GM10248 (cell line): ENCODE results near the gene LRFN2.

ENCODE experiments used
- CTCF ChIA-PET: fragments of 300-600 bp; sonication (Branson Sonifier 250); formaldehyde crosslinking; extraction: SDS; loops from one replicate; lab custom pipeline; 2021; ENCODE audit warnings: antibody characterized with exemption; lab: Yijun Ruan, JAX
- POLR2A ChIA-PET: fragments of 350-650 bp; sonication (Branson Sonifier 250); formaldehyde crosslinking; extraction: SDS; loops from one replicate; lab custom pipeline; 2020; ENCODE audit warnings: antibody characterized with exemption; lab: Yijun Ruan, JAX
- DNase-seq: peaks from one replicate; pipeline ENCODE4 v3.0.0; 2012; ENCODE audit errors: extremely low spot score
- TF ChIP-seq, protein P1 (sequence below): IDR thresholded peaks from 2 replicates; pipeline ENCODE4 v1.5.1; 2012; ENCODE audit warnings: mild to moderate bottlenecking, low read depth; ENCODE audit errors: extremely low read depth, missing control alignments, control extremely low read depth

LRFN2 gene

DNA sequence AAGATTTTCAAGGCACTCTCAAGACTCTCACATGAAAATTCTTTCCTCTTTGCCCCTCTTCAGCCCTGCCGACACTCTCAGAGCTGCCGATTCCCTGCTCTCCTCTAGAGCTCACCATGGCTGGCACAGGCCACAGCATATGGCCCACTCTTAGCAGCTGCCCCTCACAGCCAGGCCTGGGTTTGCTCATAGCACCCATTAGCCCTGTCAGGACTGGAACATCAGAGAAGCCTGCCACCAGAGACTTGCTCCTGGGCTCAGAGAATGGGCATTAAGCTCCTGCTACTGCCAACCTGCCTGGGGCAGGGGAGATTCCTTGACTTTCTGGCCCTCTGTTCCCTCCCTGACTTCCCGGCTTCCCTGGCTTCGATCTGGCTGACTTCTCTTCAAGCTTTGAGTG, 96.7 kb downstream of the LRFN2 start:
- DNase-seq, result no peak
- ChIA-PET POLR2A (no interaction called here), CTCF (interaction anchor here (0.7 to 1.0 kb wide), 2 partner anchors 14 to 60 kb away, joined by 3 read pairs; no protein-coding TSS in a partner anchor)
- TF ChIP-seq, protein P1, sequence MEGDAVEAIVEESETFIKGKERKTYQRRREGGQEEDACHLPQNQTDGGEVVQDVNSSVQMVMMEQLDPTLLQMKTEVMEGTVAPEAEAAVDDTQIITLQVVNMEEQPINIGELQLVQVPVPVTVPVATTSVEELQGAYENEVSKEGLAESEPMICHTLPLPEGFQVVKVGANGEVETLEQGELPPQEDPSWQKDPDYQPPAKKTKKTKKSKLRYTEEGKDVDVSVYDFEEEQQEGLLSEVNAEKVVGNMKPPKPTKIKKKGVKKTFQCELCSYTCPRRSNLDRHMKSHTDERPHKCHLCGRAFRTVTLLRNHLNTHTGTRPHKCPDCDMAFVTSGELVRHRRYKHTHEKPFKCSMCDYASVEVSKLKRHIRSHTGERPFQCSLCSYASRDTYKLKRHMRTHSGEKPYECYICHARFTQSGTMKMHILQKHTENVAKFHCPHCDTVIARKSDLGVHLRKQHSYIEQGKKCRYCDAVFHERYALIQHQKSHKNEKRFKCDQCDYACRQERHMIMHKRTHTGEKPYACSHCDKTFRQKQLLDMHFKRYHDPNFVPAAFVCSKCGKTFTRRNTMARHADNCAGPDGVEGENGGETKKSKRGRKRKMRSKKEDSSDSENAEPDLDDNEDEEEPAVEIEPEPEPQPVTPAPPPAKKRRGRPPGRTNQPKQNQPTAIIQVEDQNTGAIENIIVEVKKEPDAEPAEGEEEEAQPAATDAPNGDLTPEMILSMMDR, result no peak

DNA sequence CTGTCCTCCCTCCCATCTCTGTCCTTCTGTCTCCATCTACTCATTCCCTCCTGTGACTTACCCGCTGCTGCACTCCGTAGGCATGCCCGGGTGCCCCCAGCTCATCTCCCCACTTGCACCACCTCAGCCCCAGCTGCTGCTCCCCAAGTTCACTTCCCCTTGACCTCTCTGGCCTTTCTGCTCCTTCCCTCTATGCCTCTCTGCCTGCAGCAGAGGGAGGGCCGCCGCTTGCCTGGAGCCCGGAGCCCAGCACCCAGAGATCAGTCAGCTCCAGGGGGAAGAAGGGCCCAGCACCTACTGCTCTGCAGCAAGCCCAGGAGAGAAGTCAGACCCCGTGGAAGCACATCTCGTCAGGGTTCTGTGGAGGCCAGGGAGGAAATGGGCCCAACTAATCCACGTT, 97.4 kb downstream of the LRFN2 start:
- POLR2A ChIA-PET, result no interaction called here
- DNase-seq, result no peak
- TF ChIP-seq, protein P1, result no peak
- CTCF ChIA-PET, result interaction anchor here (0.7 to 1.0 kb wide), 2 partner anchors 15 to 60 kb away, joined by 3 read pairs; no protein-coding TSS in a partner anchor

DNA sequence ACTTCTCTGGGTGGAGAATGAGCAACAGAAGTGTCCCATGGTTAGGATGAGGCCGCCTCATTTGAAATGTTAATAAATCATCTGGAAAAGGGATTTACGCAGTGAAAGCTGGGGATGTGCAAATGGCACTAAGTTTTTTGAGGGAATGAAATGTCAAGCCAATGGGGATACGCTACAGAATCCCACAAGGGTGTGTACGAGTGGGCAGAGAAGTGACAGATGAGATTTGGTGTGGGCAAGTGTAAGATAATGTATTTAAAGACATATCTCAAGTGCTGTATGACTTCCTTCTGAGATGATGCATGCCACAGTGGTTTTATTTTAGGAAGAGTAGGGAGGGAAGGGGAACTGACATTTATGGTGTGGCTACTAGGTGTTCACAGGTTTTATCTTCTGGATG, 100.6 kb downstream of the LRFN2 start:
- no peak for DNase-seq
- TF ChIP-seq, protein P1, result no peak
- ChIA-PET CTCF (no interaction called here), POLR2A (no interaction called here)

DNA sequence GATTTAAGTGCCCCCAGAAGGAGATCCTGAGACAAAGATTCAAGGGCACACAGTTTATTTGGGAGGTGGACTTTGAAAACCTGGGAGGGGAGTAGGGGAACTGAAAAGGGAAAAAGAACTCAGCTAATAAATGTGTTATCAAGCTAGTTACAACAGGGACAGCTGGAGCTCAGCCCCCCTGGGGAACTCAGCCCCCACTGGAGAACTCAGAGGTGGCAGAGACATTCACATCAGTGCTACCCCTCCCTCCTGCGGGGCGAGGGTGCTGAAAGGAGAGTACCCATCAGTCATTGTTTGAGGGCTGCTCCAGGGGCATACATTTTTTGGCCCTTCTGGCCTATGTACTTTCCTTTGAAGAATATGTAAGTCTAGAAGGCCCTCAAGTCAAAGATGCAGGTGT, 101.4 kb downstream of the LRFN2 start:
- no peak for DNase-seq
- CTCF ChIA-PET, result interaction anchor here (1.4 kb wide), 1 partner anchor 63 kb away, joined by 4 read pairs; no protein-coding TSS in a partner anchor
- POLR2A ChIA-PET, result no interaction called here
- TF ChIP-seq, protein P1, result no peak

DNA sequence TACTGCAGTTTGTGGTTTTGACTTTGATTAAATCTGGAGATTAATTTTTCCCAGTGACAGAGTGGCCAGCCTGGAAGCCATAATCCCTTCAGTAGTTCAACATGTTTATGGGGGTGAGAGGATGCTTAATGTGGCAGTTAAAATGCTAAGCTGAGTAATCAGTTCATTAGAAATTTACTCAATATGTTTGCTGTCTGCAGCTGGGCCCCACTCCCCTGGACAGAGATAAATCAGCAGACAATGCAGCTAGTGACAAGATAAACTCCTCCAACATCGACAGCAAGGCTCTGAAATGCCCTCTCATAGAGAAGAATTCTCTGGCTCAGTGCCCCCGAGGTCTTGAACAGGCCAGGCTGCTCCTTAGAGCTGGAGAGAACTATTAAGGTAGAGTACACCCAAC, 101.9 kb downstream of the LRFN2 start:
- CTCF ChIA-PET, result interaction anchor here (1.4 kb wide), 1 partner anchor 64 kb away, joined by 4 read pairs; no protein-coding TSS in a partner anchor
- POLR2A ChIA-PET, result no interaction called here
- DNase-seq, result no peak
- TF ChIP-seq, protein P1, result no peak

DNA sequence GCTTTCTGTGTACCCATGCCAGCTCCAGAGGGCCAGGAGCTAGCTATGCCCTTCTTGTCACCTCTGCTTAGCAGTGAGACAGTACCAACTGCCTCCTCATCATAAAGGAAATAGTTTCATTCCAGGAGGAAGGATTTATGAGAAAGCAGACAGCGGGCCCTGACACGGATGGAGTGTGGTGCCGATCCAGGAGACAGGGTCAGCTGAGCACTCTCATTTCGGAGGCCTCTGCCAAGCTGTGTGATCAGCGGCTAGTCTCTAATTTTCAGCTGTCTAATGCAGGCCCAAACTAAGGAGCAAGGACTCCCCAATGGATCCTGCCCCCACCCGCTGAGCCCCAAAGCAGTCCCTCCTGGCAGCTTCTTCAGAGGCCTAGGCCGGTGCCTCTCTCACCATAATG, 103.1 kb downstream of the LRFN2 start:
- CTCF ChIA-PET, result no interaction called here
- no peak for DNase-seq
- TF ChIP-seq, protein P1, result no peak
- POLR2A ChIA-PET, result no interaction called here

DNA sequence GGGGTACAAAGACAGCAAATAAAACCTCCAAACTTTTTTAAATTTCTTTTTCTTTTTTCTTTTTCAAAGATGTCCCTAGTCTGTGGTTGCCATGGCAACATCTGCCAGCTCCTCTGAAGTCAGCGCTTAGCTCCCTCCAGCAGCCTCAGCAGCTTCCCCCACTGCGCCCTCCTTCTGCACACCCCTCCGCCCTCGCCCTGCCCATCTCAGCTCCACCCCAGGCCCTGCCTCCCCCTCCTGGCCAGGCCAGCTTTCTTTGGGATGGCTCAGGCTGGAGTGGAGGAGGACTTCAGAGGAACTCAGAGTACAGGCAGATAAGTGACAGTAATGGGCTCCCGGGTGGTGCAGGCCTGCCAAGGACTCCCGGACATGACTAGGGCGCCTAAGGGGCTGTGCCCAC, 104.6 kb downstream of the LRFN2 start:
- CTCF ChIA-PET, result no interaction called here
- no peak for DNase-seq
- TF ChIP-seq, protein P1, result no peak
- POLR2A ChIA-PET, result no interaction called here
